ENCODE measurements around the gene IRX4. TPM values are rescaled to one million over a fixed set of nuclear protein-coding genes. Genes with fewer than 3 reads are reported as not detected.

Gene IRX4
- polyA plus RNA-seq (2013, experiment 1 of 2) = not detected
- polyA plus RNA-seq (2013, experiment 2 of 2) = 0.01 TPM

GRCh38 chr5:1882337-1883119, at the start of gene IRX4:
Gene IRX4 (minus strand): TSS chr5:1882925. CDS start chr5:1882647, 278 bp downstream.
- Histone ChIP-seq H3K27ac (replicated peaks; ENCODE audit: low read length) (no peak within 1 kb of the TSS), H3K4me3 (ENCODE audit: low read length in 2 of 2) (peak within 1 kb of the TSS in 1 of 2 donors; percentile 44), H3K4ac (ENCODE audit: low read length) (no peak within 1 kb of the TSS), H2BK120ac (ENCODE audit: low read depth, low read length) (no peak within 1 kb of the TSS), H3K23ac (ENCODE audit: low read depth, low read length, poor library complexity) (peak within 1 kb of the TSS; percentile 65), H3K9ac (ENCODE audit: low read depth, low read length, poor library complexity) (no peak within 1 kb of the TSS), H4K8ac (ENCODE audit: low read depth, low read length) (no peak within 1 kb of the TSS), H2BK5ac (ENCODE audit: low read length) (no peak within 1 kb of the TSS), H3K79me1 (ENCODE audit: low read depth, low read length) (peaks cover 2% of the 10 kb centered on the region), H2AK5ac (ENCODE audit: low read depth, low read length) (no peak within 1 kb of the TSS), H3K4me2 (ENCODE audit: insufficient read depth, low read length, poor library complexity, severe bottlenecking) (peak within 1 kb of the TSS; percentile 45), H4K91ac (ENCODE audit: low read depth, low read length, poor library complexity) (no peak within 1 kb of the TSS), H3K27me3 (ENCODE audit: control insufficient read depth in 3 of 3, insufficient read depth in 3 of 3, low read depth in 1 of 3, low read length in 3 of 3) (peaks cover 90 to 99% (median 93%) of the 10 kb centered on the region in 3 experiments), H2BK15ac (ENCODE audit: low read length) (peak within 1 kb of the TSS; percentile 49), H3K9me3 (replicated peaks in 1 of 2; ENCODE audit: control insufficient read depth in 2 of 2, insufficient read depth in 1 of 2, low read depth in 1 of 2, low read length in 2 of 2) (peaks cover 2 to 12% of the 10 kb centered on the region in 2 donors), H2BK12ac (ENCODE audit: low read length) (peak within 1 kb of the TSS; percentile 41), H3K4me1 (ENCODE audit: control insufficient read depth in 2 of 2, insufficient read depth in 1 of 2, low read depth in 1 of 2, low read length in 2 of 2) (peaks cover 4 to 23% of the 10 kb centered on the region in 2 donors), H2AFZ (ENCODE audit: low read length) (peak within 1 kb of the TSS; percentile 89), H3K36me3 (replicated peaks in 1 of 2; ENCODE audit: control insufficient read depth in 2 of 2, insufficient read depth in 2 of 2, low read length in 2 of 2) (peaks cover 0 to 10% of the 10 kb centered on the region in 2 donors), H3K18ac (ENCODE audit: low read length) (peak within 1 kb of the TSS; percentile 48), H3K14ac (ENCODE audit: low read length) (no peak within 1 kb of the TSS)
- DNase-seq (ENCODE audit: low spot score) = no peak
- no CpG with 5 or more reads among the region's 83 CpGs for WGBS, 2 donors (ENCODE audit: extremely low coverage in 2 of 2, insufficient read length in 2 of 2, insufficient replicate concordance in 1 of 2)

DNA sequence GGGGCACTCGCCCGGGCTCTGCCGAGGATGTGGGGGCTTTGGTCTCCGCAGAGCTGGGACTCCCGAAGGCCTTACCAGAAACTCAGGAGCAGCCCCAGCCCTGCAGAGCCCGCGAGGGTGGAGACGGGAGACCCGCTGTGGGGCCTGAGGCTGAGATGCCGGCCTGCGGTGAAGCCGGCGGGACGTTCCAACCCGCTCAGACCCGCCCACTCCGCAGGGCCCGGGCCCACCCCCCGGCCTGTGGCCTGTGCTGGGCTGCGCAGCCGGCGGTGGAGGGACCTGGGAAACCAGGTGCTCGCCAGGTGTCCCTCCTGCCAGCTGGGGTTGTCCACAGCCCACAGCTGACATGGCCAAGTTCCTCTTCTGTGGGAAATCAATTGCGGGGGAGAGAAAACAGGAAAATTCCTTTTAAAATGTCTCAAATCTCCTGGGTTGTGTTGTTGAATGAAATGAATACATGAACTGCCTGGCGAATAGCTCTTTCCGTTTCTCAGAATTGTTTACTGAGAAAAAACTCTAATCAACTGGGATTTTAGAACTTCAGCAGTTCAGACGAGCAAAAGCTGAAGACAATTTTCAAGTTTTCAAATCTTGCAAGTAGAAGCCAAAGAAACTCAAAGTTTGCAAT, 49.0 kb upstream of the IRX4 start:
- H2AFZ ChIP-seq (ENCODE audit: low read length) = peak overlapping the region; percentile 94
- no peak for DNase-seq (ENCODE audit: low spot score)
- WGBS, 2 donors (ENCODE audit: extremely low coverage in 2 of 2, insufficient read length in 2 of 2, insufficient replicate concordance in 1 of 2) = no CpG with 5 or more reads among the region's 27 CpGs

GRCh38 chr5:1930880-1931603, 48.3 kb upstream of the IRX4 start:
- peak overlapping the region; percentile 86 for H2BK12ac ChIP-seq (ENCODE audit: low read length)
- H3K27me3 ChIP-seq (ENCODE audit: control insufficient read depth in 3 of 3, insufficient read depth in 3 of 3, low read depth in 1 of 3, low read length in 3 of 3) = peaks cover 0 to 52% (median 27%) of the 10 kb centered on the region in 3 experiments
- H3K4ac ChIP-seq (ENCODE audit: low read length) = peak overlapping the region; percentile 81
- H3K23ac ChIP-seq (ENCODE audit: low read depth, low read length, poor library complexity) = peak overlapping the region; percentile 95
- H2BK5ac ChIP-seq (ENCODE audit: low read length) = no peak overlapping the region
- H4K91ac ChIP-seq (ENCODE audit: low read depth, low read length, poor library complexity) = no peak overlapping the region
- whole genome bisulfite sequencing, 2 donors (ENCODE audit: extremely low coverage in 2 of 2, insufficient read length in 2 of 2, insufficient replicate concordance in 1 of 2) = no CpG with 5 or more reads among the region's 66 CpGs
- peak overlapping the region; percentile 99 for H3K4me2 ChIP-seq (ENCODE audit: insufficient read depth, low read length, poor library complexity, severe bottlenecking)
- H2BK120ac ChIP-seq (ENCODE audit: low read depth, low read length) = no peak overlapping the region
- peak overlapping the region; percentile 89 for H3K9ac ChIP-seq (ENCODE audit: low read depth, low read length, poor library complexity)
- peak overlapping the region; percentile 30 for H4K8ac ChIP-seq (ENCODE audit: low read depth, low read length)
- no peak overlapping the region for H3K27ac ChIP-seq (replicated peaks; ENCODE audit: low read length)
- H3K18ac ChIP-seq (ENCODE audit: low read length) = peak overlapping the region; percentile 97
- H2AFZ ChIP-seq (ENCODE audit: low read length) = peak overlapping the region; percentile 94
- peak overlapping the region; percentile 75 for H3K14ac ChIP-seq (ENCODE audit: low read length)
- peaks cover 0 to 3% of the 10 kb centered on the region in 2 donors for H3K36me3 ChIP-seq (replicated peaks in 1 of 2; ENCODE audit: control insufficient read depth in 2 of 2, insufficient read depth in 2 of 2, low read length in 2 of 2)
- peak; percentile 45 for DNase-seq (ENCODE audit: low spot score)
- peak overlapping the region; percentile 30 for H2AK5ac ChIP-seq (ENCODE audit: low read depth, low read length)
- peaks cover 4% of the 10 kb centered on the region for H3K79me1 ChIP-seq (ENCODE audit: low read depth, low read length)
- peaks cover 0 to 13% of the 10 kb centered on the region in 2 donors for H3K4me1 ChIP-seq (ENCODE audit: control insufficient read depth in 2 of 2, insufficient read depth in 1 of 2, low read depth in 1 of 2, low read length in 2 of 2)
- peaks cover 0 to 13% of the 10 kb centered on the region in 2 donors for H3K9me3 ChIP-seq (replicated peaks in 1 of 2; ENCODE audit: control insufficient read depth in 2 of 2, insufficient read depth in 1 of 2, low read depth in 1 of 2, low read length in 2 of 2)
- H3K4me3 ChIP-seq (ENCODE audit: low read length in 2 of 2) = peak overlapping the region; percentile 58 to 81
- peak overlapping the region; percentile 96 for H2BK15ac ChIP-seq (ENCODE audit: low read length)

More for the DNA sequence above, 49.0 kb upstream of the IRX4 start:
- Histone ChIP-seq H4K91ac (ENCODE audit: low read depth, low read length, poor library complexity) (no peak overlapping the region), H2BK5ac (ENCODE audit: low read length) (no peak overlapping the region), H3K4ac (ENCODE audit: low read length) (no peak overlapping the region), H2BK12ac (ENCODE audit: low read length) (no peak overlapping the region), H3K18ac (ENCODE audit: low read length) (peak overlapping the region; percentile 97), H3K9ac (ENCODE audit: low read depth, low read length, poor library complexity) (no peak overlapping the region), H4K8ac (ENCODE audit: low read depth, low read length) (no peak overlapping the region), H2BK120ac (ENCODE audit: low read depth, low read length) (no peak overlapping the region), H3K4me2 (ENCODE audit: insufficient read depth, low read length, poor library complexity, severe bottlenecking) (peak overlapping the region; percentile 99), H3K27ac (replicated peaks; ENCODE audit: low read length) (no peak overlapping the region), H2AK5ac (ENCODE audit: low read depth, low read length) (no peak overlapping the region), H3K23ac (ENCODE audit: low read depth, low read length, poor library complexity) (peak overlapping the region; percentile 95), H3K9me3 (replicated peaks in 1 of 2; ENCODE audit: control insufficient read depth in 2 of 2, insufficient read depth in 1 of 2, low read depth in 1 of 2, low read length in 2 of 2) (peaks cover 0 to 13% of the 10 kb centered on the region in 2 donors), H3K14ac (ENCODE audit: low read length) (peak overlapping the region; percentile 75), H3K36me3 (replicated peaks in 1 of 2; ENCODE audit: control insufficient read depth in 2 of 2, insufficient read depth in 2 of 2, low read length in 2 of 2) (peaks cover 0 to 3% of the 10 kb centered on the region in 2 donors), H3K4me3 (ENCODE audit: low read length in 2 of 2) (peak overlapping the region; percentile 58 to 81), H3K4me1 (ENCODE audit: control insufficient read depth in 2 of 2, insufficient read depth in 1 of 2, low read depth in 1 of 2, low read length in 2 of 2) (peaks cover 0 to 13% of the 10 kb centered on the region in 2 donors), H3K79me1 (ENCODE audit: low read depth, low read length) (peaks cover 4% of the 10 kb centered on the region), H3K27me3 (ENCODE audit: control insufficient read depth in 3 of 3, insufficient read depth in 3 of 3, low read depth in 1 of 3, low read length in 3 of 3) (peaks cover 0 to 52% (median 27%) of the 10 kb centered on the region in 3 experiments), H2BK15ac (ENCODE audit: low read length) (peak overlapping the region; percentile 96)

All from neuronal stem cell (in vitro differentiated cells).